Ramos (cell line): ENCODE data around the gene PCYT1B.
"Not testable (repeated sequence)": the region's sequence is repeated elsewhere in the genome, so short reads cannot be mapped to it uniquely, and the experiment has no call there.

ENCODE experiments used
- in situ Hi-C: fragments of 300-500 bp; cut with MboI; formaldehyde crosslinking; loops from one replicate; pipeline ENCODE4 v1.14.3; 2022; ENCODE audit warnings: low sequenced_read_pairs; ENCODE audit not compliant: unreplicated experiment

PCYT1B gene

DNA sequence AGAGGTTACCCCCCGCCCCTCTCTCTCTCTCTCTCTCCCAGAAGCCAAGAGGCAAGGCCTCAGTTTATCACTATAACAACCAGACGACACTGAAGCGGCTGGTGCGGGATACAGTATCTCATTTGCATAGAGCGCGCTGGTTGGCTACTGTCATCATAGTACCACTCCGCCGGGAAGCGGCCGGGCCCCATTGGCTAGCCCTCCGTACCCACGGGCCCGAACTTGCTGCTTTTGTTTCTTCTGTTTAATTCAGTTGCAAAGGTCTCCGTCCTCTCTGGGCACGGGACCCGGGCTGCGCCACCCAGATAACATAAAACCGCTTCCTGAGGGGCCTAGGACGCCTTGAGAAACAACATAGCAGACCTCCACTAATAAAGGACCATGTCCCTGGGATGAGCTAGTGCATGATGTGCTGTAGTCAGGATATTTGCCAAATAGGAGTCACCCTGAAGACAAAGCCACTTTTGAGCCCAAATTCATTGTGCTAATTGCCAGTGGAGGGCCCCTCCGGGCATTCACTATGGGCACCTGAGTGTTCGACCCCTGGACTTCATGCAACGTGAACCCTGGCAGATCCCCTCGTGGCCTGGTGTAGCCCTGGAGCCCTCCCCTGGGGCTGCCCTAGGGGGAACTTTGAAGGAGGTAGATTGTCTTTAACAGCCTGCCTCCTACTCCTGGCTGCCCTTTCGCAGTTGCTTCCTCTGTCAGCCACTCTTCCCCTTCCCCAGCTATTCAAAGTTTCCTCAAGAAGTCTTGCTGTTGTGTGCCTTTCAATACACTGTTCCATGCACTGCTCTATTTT is at the start of gene PCYT1B:
PCYT1B (minus strand) TSS at position 91 of the 802 bp plus-strand sequence. CDS start 242 bp downstream, outside the sequence.
- in situ Hi-C loops: no loop called here

DNA sequence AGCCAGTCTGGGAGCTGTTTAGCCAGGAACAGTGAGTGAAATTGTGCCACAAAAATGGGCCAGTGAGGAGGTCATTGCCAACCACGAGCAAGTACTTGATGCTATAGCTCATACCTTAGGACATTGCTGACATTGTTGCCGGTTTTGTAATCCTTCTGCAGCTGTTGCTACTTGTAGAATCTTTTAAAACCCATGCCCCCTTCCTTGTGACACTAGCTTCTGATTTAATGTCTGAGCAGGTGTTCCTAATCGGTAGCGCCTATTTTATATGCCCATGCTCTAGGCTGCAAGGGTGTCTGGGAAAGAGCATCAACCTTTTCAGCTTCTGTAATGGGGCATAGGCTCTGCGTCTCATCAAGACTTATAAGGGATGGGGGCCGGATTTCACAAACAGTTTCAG is 49.1 kb upstream of the PCYT1B start:
- in situ Hi-C loops: no loop called here

DNA sequence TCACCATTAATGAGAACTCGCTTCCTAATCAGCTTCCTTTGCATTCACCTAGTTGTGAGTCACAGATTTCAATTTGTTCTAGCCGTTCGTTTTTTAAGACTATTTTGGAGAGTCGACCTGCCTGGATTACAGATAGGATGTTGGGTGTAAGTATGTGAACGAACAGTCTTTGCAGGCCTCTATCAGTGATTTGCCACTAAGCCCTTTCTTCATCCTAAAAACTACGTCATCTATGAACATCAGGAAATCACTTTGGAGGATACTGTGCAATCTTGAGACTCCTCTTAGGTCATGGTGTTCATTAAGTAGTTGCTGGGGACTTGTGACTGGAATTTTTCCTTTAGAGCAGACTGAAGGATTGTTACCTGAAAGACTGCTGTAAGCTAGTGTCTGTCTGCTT is 47.7 kb upstream of the PCYT1B start:
- in situ Hi-C loops: no loop called here

- in situ Hi-C loops: no loop called here
Observed at GRCh38 chrX:24693453-24694202, 46.5 kb upstream of the PCYT1B start, which contains the start of gene POLA1. POLA1 (plus strand) TSS chrX:24693918; CDS start chrX:24693962, 44 bp downstream.

GRCh38 chrX:24692305-24692704 is 45.2 kb upstream of the PCYT1B start:
- in situ Hi-C loops: no loop called here

GRCh38 chrX:24684048-24684447 is 36.9 kb upstream of the PCYT1B start:
- in situ Hi-C loops: no loop called here

- in situ Hi-C loops: no loop called here
Observed at GRCh38 chrX:24682739-24683432, 35.7 kb upstream of the PCYT1B start.

GRCh38 chrX:24676403-24677024 is 29.4 kb upstream of the PCYT1B start:
- in situ Hi-C loops: no loop called here

GRCh38 chrX:24673424-24673823 is 26.3 kb upstream of the PCYT1B start:
- in situ Hi-C loops: no loop called here

DNA sequence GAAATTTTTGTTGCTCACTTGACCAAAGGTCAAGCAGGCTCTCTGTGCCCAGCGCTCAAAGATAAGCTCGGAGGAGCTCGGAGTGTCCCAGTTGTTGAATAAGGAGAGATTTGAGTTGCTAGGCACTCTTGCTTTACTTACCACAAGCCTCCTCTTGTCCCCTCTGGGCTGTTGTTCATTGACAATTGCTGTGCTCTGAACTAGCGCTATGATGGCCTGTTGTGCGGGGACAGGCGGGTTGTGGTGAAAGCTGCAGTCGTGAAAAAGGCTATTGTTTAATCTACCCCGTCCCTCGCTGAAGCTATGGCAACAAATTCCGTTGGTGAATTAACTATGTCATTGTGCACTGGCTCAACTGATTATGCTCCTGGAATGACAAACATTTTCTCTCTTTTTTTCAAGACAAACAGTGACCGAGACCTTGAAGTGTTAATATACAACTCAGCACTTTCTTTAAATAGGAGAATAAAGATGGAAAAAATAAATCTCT is 25.6 kb upstream of the PCYT1B start:
- in situ Hi-C loops: no loop called here

DNA sequence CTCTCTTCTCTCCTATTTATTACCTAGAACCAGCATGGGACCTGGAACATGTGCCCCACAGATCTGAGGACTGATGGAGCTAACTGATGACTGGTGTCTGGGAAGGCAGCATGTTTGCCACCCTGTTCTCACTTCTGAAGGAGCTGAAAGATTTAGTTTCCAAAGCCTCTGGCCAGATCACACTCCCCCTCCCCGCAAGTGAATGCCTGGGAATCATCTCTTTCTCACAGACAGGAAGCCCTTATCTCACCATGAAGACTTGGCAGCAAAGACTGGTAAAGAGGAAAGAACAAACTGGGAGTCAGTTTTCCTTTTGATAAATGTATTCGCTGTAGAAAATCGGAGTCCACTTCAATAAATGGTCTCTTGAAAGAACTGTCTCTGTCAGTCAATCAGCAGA is 21.0 kb upstream of the PCYT1B start:
- in situ Hi-C loops: no loop called here

DNA sequence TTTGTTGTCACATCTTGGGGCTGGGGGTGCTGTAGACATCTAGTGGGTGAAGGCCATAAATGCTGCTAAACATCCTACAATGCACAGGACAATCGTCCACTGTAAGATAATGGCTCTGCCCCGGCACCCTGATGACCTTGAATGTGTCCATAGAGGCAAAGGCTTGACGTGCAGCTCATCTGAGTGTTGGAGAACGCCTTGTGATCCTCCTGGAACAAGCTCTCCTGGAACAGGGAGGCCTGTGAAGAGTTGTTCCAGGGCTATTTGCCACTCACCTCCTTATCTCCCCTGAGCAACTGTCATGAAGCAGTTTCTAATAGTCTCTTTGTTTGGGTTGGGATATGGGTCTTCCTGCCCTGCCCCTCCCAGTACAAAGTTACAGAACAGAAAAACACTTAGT is 15.2 kb upstream of the PCYT1B start:
- in situ Hi-C loops: no loop called here

DNA sequence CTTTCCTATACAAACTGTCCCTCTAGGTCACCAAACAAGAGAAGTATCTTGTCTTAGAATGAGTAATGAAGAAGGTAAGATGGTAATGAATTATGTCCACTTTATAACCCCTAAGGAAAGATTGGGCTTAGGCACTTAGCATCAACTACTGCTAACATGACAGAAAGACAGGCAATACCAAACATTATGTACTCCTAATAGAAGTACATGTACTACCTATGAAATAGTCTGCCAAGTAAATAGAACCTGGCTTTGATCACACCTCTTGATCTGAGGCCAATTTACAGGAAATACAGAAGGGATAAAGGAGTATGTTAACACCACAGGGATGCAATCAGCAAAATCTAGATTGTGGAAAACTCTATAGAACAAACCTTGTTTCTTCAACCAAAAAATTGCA is 14.1 kb upstream of the PCYT1B start:
- in situ Hi-C loops: no loop called here

GRCh38 chrX:24659646-24660045 is 12.5 kb upstream of the PCYT1B start:
- in situ Hi-C loops: no loop called here

DNA sequence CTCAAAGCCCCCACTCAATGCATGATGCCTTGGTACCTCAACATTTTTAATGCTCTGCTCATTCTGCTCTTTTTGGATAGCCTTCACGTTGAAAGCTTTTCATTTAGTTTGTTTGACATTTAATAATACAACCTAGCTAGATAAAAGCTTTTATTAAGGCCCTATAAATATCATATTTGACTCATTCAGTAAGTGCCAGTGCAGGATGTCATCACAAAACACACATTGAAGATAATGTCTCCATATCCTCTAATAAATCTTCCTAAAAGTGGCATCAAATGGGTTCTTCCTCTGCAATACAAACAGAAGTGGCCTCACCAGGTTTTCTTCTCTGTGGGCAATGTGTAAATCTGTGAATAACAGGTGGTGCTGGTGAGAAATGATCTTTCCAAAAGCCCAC is 12.0 kb upstream of the PCYT1B start:
- in situ Hi-C loops: no loop called here

DNA sequence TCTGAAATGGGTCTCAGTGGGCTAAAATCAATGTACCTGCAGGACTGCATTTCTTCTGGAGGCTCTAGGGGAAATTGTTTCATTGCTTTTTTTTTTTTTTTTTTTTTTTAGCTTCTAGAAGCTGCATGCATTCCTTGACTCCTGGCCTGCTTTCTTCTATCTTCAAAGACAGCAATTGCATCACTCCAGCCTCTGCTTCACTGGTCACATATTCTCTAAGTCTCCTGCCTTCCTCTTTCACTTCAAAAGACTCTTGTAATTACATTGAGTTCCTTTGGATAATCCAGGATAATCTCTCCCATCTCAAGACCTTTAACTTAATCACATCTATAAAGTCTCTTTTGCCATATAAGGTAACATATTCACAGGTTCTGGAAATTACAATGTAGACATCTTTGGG is 11.3 kb upstream of the PCYT1B start:
- in situ Hi-C loops: no loop called here

- in situ Hi-C loops: no loop called here
Observed at GRCh38 chrX:24657671-24658386, 10.7 kb upstream of the PCYT1B start.

DNA sequence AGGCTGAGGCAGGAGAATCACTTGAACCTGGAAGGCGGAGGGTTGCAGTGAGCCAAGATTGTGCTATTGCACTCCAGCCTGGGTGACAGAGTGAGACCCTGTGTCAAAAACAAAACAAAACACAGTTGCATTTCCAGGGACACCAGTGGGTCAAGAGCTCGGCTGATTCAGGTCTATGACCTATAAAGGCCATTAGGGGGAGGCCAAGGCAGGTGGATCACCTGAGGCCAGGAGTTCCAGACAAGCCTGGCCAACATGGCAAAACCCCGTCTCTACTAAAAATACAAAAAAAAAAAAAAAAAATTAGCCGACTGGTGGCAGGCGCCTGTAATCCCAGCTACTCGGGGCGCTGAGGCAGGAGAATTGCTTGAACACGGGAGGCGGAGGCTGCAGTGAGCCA is 8.5 kb upstream of the PCYT1B start:
- in situ Hi-C loops: not testable (repeated sequence)

GRCh38 chrX:24651783-24652182 is 4.6 kb upstream of the PCYT1B start:
- in situ Hi-C loops: no loop called here

DNA sequence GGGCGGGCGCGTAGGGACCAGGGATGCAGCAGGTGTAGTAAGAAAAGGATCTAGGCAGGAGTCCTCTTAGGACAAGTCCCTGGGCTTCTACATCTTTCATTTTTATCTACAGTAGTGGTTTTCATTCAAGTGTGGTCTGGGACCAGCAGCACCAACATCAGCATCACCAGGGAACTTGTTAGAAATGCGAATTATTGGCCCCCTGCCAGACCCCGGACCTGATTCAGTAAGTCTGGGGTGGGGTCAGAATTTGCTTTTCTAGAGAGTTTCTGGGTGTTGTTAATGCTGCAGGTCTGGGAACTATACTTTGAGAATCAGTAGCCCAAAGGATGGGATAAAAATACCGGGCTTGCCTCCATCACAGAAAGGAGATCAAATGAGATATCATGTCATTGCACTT is 1.3 kb upstream of the PCYT1B start:
- in situ Hi-C loops: no loop called here
